GM12891 (cell line): Measurements from ENCODE around the gene DBN1.

Experiments
- PAX5 ChIP-seq: IDR thresholded peaks from 2 replicates; pipeline ENCODE4 v1.6.1; 2011; ENCODE audit warnings: low read length, moderate library complexity, mild to moderate bottlenecking; ENCODE audit not compliant: insufficient read depth, severe bottlenecking
- POLR2A ChIP-seq: IDR thresholded peaks from 2 replicates; pipeline ENCODE4 v1.6.1; 2011; ENCODE audit warnings: low read depth, low read length, control low read depth
- POLR2AphosphoS5 ChIP-seq: IDR thresholded peaks from 2 replicates; pipeline ENCODE4 v1.6.1; 2011; ENCODE audit warnings: low read depth, low read length, control low read depth
- TAF1 ChIP-seq: IDR thresholded peaks from 2 replicates; pipeline ENCODE4 v1.6.1; 2011; ENCODE audit warnings: low read depth, low read length, control low read depth

DNA sequence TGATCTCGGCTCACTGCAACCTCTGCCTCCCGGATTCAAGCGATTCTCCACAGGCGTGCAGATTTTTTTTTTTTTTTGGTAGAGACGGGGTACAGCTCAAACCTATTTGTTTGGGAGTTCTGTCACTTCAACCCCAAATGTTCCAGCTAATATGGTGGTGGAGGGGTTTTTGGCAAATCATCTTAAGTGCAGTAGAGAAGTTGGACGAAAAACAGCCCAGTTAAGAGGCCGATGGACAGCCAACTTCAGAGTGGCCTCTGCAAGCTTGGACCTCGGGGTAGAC, 27.6 kb downstream of the DBN1 start:
- TF ChIP-seq POLR2A (no peak), POLR2AphosphoS5 (no peak), TAF1 (no peak), PAX5 (no peak)
